Measurements from ENCODE around the gene TBL2.

The TBL2 gene

GRCh38 chr7:73522105-73522872, 56.1 kb downstream of the TBL2 start, which contains the start of gene BAZ1B:
Gene BAZ1B, minus strand, starts transcription at chr7:73522293. Its CDS starts 360 bp downstream, at chr7:73521933.
- peak; percentile 77 for TF ChIP-seq TAF1 (IDR thresholded peaks at IDR 0.05; ENCODE audit: borderline replicate concordance, insufficient read depth, low read length)
- TF ChIP-seq SIN3A (IDR thresholded peaks at IDR 0.05; ENCODE audit: borderline replicate concordance, insufficient read depth, low read length): peak; percentile 35; the same call in 1 of the 2 replicates
- TF ChIP-seq, protein P1, sequence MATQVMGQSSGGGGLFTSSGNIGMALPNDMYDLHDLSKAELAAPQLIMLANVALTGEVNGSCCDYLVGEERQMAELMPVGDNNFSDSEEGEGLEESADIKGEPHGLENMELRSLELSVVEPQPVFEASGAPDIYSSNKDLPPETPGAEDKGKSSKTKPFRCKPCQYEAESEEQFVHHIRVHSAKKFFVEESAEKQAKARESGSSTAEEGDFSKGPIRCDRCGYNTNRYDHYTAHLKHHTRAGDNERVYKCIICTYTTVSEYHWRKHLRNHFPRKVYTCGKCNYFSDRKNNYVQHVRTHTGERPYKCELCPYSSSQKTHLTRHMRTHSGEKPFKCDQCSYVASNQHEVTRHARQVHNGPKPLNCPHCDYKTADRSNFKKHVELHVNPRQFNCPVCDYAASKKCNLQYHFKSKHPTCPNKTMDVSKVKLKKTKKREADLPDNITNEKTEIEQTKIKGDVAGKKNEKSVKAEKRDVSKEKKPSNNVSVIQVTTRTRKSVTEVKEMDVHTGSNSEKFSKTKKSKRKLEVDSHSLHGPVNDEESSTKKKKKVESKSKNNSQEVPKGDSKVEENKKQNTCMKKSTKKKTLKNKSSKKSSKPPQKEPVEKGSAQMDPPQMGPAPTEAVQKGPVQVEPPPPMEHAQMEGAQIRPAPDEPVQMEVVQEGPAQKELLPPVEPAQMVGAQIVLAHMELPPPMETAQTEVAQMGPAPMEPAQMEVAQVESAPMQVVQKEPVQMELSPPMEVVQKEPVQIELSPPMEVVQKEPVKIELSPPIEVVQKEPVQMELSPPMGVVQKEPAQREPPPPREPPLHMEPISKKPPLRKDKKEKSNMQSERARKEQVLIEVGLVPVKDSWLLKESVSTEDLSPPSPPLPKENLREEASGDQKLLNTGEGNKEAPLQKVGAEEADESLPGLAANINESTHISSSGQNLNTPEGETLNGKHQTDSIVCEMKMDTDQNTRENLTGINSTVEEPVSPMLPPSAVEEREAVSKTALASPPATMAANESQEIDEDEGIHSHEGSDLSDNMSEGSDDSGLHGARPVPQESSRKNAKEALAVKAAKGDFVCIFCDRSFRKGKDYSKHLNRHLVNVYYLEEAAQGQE (IDR thresholded peaks at IDR 0.05; ENCODE audit: insufficient read depth in 1 of 2, low read depth in 2 of 2, low read length in 2 of 2): no peak; a peak in 1 of 4 replicates
- peak; percentile 77; the same call in 1 of the 2 replicates for TF ChIP-seq POLR2AphosphoS5 (IDR thresholded peaks at IDR 0.05; ENCODE audit: low read depth, low read length)
- peak; percentile 70 for TF ChIP-seq FOXP2 (optimal IDR thresholded peaks at IDR 0.05; ENCODE audit: borderline replicate concordance, extremely low read depth, extremely low read length, insufficient read depth)

GRCh38 chr7:73521636-73522104, 56.7 kb downstream of the TBL2 start:
- no peak for TF ChIP-seq TAF1 (IDR thresholded peaks at IDR 0.05; ENCODE audit: borderline replicate concordance, insufficient read depth, low read length)
- TF ChIP-seq SIN3A (IDR thresholded peaks at IDR 0.05; ENCODE audit: borderline replicate concordance, insufficient read depth, low read length): no peak
- no peak for TF ChIP-seq POLR2AphosphoS5 (IDR thresholded peaks at IDR 0.05; ENCODE audit: low read depth, low read length)
- TF ChIP-seq FOXP2 (optimal IDR thresholded peaks at IDR 0.05; ENCODE audit: borderline replicate concordance, extremely low read depth, extremely low read length, insufficient read depth): peak; percentile 10
- TF ChIP-seq, protein P1 (IDR thresholded peaks at IDR 0.05; ENCODE audit: insufficient read depth in 1 of 2, low read depth in 2 of 2, low read length in 2 of 2): no peak

DNA sequence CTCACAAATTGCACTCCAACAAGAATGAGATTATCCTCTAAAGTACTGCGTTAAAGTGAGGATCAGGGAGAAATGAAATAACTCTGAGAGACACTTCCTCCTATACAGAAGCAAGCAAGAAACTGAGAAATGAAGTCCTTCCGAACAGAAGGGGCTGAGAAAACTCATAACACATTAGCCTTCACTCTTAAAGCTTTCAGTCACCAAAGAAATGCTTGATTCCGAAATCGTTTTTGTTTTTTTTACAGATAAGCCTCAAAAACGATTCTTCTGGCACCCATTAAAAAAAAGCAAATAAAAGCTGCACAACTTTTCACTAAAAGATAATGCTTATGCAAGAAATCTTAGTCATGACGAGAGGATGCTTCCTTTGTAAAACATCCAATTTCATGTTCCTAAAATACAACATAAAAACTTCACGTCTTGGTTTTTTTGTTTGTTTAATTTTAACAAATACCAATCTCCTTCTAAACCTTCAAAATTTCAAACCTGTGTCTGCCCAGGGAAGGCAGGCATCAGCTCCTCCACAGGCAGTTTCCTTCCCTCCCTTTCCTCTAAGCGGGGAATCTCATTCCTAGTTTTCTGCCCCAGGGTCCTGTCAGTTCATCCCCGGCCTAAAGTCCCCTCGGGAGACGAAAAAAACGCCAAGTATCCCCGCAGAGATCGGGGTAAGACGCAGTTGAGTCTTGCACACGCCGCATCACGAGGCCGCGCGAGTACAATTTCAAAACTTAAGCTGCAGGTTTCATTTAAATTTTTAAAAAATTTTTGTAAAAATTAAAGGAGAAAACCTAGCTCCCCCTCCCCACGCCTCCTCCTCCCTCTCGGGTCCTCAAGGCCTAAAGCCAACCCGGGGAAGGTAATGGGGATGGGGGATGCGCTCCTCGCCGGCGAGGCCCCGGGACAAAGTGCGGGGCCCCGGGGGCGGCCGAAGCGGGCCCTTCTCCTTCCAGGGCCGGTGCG, 57.4 kb downstream of the TBL2 start:
- TF ChIP-seq, protein P1 (IDR thresholded peaks at IDR 0.05; ENCODE audit: insufficient read depth in 1 of 2, low read depth in 2 of 2, low read length in 2 of 2): no peak
- TF ChIP-seq SIN3A (IDR thresholded peaks at IDR 0.05; ENCODE audit: borderline replicate concordance, insufficient read depth, low read length) (peak; percentile 54; the same call in 1 of the 2 replicates), FOXP2 (optimal IDR thresholded peaks at IDR 0.05; ENCODE audit: borderline replicate concordance, extremely low read depth, extremely low read length, insufficient read depth) (no peak), TAF1 (IDR thresholded peaks at IDR 0.05; ENCODE audit: borderline replicate concordance, insufficient read depth, low read length) (no peak), POLR2AphosphoS5 (IDR thresholded peaks at IDR 0.05; ENCODE audit: low read depth, low read length) (no peak)

DNA sequence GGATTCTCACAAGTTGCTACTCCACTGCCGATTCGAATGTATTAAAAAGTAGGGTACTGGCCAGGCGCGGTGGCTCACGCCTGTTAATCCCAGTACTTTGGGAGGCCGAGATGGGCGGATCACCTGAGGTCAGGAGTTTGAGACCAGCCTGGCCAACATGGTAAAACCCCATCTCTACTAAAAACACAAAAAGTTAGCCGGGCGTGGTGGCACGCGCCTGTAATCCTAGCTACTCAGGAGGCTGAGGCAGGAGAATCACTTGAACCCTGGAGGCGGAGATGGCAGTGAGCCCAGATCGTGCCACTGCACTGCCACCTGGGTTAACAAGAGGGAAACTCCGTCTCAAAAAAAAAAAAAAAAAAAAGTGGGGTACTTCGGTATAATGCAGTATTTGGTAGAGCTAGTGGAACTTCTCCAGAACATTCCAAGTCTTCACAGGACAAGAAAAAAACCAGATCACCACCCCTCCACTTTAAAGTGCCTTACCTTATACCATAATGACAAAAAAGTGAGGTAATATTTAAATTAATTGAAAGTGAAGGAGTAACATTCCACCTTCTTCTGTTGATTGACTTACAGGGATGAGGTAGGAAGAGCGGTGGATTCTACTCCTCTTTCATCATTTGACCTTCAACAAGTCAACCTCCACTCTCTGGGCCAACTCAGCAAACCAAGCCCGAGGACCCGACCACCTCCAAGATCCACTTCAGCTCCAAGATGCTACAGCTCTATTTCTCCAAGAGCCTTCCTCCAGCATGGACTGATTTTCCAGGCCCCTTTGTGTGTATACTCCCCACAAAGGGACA, 58.3 kb downstream of the TBL2 start:
- no peak for TF ChIP-seq FOXP2 (optimal IDR thresholded peaks at IDR 0.05; ENCODE audit: borderline replicate concordance, extremely low read depth, extremely low read length, insufficient read depth)
- TF ChIP-seq SIN3A (IDR thresholded peaks at IDR 0.05; ENCODE audit: borderline replicate concordance, insufficient read depth, low read length): no peak
- TF ChIP-seq, protein P1 (IDR thresholded peaks at IDR 0.05; ENCODE audit: insufficient read depth in 1 of 2, low read depth in 2 of 2, low read length in 2 of 2): no peak
- no peak for TF ChIP-seq POLR2AphosphoS5 (IDR thresholded peaks at IDR 0.05; ENCODE audit: low read depth, low read length)
- no peak for TF ChIP-seq TAF1 (IDR thresholded peaks at IDR 0.05; ENCODE audit: borderline replicate concordance, insufficient read depth, low read length)

All from PFSK-1 (cell line).